Measurements from ENCODE around the gene CREBBP.
"Not testable (repeated sequence)": the region's sequence is repeated elsewhere in the genome, so short reads cannot be mapped to it uniquely, and the experiment has no call there.

CREBBP gene

DNA sequence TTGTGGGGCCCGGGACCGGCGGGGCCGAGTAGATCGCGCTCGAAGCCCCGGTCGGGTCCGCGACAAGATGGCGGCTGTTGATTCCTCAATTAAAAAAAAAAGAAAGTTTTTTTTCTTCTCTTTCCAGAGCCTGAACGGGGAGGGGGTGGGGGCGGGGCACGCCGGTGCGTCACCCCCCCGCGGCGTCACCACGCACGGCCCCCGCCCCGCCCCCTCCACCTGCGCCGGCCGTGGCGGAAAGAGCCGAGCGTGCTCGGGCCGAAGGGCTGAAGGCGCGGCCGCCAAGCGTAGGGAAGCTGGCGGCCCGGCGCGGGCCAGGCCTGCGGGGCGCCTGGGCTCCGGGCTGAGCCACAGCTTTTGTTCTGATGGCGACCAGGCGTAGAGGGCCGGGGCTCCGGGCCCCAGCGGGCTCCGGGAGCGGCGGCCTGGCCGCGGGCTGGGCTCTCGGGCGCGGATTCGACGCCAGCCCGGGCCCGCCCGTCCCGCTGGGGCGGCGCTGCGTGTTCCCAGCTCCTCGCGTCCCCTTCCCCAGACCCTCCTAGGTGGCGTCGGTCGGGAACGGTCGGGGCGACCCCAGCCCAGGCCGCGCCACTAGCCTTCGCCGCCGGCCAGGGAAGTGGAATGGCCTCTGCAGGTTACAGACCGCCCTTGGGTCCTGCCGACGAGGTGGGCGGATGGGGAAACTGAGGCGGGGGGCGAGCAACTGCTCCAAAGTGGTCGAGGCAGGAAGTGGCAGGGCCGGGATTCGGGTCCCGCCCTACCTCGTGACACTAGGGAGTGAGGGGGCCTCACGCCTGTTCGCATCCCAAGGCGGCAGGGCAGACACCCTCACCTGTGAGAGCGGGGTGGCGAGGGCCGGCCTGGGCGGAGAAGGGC is at the start of gene CREBBP:
TSS of gene CREBBP (minus strand) at position 91 of the 876 bp plus-strand sequence. CDS start 797 bp downstream, outside the sequence.
- peak; percentile 92 for DNase-seq

DNA sequence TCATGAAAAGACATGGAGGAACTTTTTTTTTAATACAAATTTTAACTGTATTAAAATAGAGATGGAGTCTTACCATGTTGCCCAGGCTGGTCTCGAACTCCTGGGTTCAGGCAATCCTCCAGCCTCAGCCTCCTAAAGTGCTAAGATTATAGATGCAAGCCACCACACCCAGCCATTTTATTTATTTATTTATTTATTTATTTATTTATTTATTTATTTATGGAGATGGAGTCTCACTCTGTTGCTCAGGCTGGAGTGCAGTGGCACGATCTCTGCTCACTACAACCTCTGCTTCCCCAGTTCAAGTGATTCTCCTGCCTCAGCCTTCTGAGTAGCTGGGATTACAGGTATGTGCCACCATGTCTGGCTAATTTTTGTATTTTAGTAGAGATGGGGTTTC is 46.6 kb upstream of the CREBBP start:
- DNase-seq = not testable (repeated sequence)

- DNase-seq = no peak
These were observed 44.2 kb upstream of the CREBBP start for GRCh38 chr16:3924763-3925162.

DNA sequence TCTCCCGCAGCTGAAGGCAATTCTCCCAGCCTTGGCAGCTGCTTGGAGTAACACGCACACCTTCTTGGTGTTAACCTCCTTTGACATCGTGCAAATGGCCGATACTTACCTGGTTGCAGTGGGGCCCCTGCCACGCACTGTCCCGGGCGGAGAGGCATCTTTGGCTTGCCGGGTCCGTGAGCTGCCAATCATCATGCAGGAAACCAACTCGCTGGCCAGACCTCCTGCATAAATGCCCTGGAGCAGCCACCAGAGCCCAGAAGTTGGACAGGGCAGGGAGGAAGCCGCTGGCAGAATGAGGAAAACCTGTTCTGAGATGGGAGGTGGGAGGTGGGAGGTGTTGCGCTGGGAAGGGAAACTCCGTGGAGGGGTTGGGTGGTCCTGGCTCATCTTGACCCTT is 41.7 kb upstream of the CREBBP start:
- no peak for DNase-seq

GRCh38 chr16:3920206-3920605 is 39.7 kb upstream of the CREBBP start:
- DNase-seq = no peak

DNA sequence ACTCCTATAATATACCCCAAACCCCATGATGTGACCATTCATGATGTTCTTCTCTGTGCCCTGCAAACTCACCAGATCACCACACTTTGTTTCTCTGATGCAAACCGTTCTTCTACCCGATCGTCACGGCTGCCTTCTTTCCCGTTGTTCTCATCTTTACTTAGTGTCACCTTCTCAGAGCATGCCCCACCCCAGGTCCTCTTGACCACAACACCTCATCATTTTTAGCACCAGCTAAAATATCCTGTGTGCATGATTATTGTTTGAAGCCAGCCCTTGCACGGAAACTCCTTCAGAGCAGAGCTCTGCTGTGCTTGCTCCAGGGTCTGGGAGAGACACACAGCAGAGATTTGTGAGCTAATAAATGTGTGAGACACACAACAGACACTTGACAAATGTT is 38.9 kb upstream of the CREBBP start:
- DNase-seq = no peak

- no peak for DNase-seq
These were observed 35.1 kb upstream of the CREBBP start for GRCh38 chr16:3915426-3916260.

GRCh38 chr16:3912897-3913296 is 32.4 kb upstream of the CREBBP start:
- no peak for DNase-seq

GRCh38 chr16:3912373-3912772 is 31.9 kb upstream of the CREBBP start:
- DNase-seq = no peak

- DNase-seq = not testable (repeated sequence)
These were observed 31.2 kb upstream of the CREBBP start for GRCh38 chr16:3911741-3912140.

DNA sequence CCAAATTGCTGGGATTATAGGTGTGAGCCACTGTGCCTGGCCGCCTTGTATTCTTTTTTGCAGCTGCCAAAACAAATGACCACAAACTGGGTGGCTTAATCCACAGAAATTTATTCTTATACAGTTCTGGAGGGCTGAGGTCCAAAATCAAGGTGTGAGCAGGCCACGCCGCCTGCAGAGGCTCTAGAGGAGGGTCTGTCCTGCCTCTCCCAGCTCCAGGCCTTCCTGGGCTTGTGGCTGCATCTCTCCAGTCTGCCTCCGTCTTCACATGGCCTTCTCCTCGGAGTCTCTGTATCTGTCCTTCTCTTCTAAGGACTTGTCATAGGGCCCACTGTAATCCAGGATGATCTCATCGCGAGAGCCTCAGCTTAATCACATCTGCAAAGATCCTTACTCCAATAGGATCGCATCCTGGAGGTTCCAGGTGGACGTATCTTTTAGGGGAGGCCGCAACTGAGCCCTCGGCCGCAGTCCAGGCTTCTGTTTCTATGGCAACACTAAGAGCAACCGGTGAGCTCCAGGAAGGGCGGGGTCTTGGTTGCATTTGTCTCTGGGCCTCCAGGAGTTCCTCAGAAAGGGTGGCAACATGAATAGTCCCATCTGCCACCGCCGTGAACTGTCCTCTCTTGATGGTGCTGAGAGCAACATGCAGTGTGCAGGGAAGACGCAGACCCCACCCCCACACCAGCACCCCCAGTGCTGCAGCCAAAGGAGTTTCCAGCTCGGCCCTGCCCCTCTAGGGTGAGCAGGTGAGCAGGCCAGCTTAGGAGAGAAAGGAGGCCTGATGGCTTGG is 29.5 kb upstream of the CREBBP start:
- DNase-seq = peak; percentile 80

- no peak for DNase-seq
These were observed 28.5 kb upstream of the CREBBP start for GRCh38 chr16:3908951-3909437.

DNA sequence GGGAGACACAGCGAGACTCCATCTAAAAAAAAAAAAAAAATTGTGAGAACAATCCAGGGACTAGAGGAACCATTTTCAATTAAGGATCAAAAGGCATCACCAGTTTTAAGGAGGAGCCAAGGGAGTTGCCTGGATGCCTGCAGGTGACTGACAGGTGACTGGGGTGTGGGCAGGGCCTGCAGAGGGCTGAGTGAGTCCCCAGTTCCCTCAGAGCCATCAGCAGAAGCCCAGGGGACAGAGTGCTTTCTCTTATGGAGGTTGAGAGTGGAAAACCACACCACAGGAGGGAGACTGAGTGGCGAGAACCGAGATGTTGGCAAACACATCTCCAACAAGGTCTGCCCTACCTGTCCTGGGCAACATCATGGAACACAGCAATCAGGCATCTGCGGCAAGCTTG is 27.1 kb upstream of the CREBBP start:
- no peak for DNase-seq

- DNase-seq = no peak
These were observed 25.9 kb upstream of the CREBBP start for GRCh38 chr16:3906363-3906762.

DNA sequence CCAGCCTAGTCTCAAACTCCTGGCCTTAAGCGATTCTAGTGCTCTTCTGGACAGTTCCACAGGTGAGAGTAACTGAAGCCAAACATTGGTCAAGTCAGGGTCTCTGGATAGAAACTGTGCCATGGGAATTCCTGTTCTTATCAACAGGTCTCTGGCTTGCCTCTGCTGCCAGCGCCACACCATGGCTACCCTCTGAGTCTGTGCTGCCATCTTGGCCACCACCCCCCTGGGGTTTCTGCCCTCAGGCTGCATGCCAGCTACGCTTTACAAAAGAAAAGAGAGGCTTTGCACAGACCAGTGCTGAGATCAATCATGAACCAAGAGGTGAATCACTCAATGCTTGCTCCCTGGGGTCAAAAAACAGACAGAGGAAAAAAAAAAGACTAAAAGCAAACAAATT is 24.4 kb upstream of the CREBBP start:
- DNase-seq = peak; percentile 87

GRCh38 chr16:3890091-3890490 is 9.6 kb upstream of the CREBBP start:
- DNase-seq = no peak

DNA sequence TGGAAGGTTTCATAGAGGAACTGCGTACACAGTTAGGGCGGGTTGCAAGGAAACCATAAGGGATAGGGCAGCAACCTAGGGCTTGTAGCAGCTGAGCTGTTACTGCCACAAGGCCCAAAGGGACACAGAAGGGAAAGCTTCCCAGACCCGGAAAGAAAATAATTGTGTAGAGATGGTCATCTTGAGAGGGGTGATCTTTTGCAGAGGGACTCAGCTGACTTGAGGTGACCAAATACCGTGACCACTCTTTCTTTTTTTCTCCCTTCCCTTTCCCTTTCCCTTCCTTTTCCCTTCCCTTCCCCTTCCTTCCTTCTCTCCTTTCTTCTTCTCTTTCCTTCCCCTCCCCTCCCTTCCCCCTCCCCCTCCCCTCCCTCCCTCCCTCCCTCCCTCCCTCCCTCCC is 8.5 kb upstream of the CREBBP start:
- DNase-seq = no peak

GRCh38 chr16:3885999-3886398 is 5.5 kb upstream of the CREBBP start:
- DNase-seq = not testable (repeated sequence)

GRCh38 chr16:3884398-3884797 is 3.9 kb upstream of the CREBBP start:
- DNase-seq = no peak

DNA sequence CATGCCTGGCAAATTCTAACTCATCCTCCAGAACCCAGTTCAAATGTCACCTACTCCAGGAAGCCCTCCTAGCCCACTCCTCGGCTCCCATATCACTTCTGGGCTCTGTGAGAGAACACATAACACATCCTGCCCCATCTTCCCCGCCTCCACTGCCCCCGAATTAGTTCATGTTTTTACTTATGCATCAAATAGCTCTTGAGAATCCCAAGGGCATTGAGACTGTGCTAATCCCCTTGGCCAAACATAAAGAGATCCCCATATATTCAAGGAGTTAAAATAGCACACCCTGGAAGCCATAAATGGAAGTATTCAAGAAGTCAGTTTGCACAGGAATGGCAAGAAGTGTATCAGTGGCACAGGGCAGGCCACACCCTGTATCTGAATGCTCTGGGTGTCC is 2.0 kb upstream of the CREBBP start:
- no peak for DNase-seq

DNA sequence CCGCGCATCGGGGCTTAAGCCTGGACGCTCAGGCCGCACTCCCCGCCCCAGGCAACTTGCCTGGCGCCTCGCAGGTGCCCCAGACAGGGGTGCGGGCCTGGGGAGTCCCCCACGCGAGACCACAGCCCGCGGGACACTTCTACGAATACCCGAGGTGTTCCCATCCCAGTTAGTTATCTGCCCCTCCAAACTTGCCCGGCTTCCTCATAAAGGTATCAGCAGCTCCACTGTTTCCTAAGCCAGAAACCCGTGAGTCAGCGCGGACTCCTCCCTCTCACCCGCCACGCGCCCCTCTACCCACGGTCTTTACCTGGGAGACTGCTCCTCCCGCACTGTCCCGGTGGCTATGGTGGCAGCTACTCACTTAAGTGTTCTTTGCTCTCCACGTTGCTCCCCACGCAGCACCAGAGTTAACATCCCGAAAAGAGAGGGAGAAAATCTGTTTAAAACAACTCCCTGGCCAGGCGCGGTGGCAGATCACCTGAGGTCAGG is 1.0 kb upstream of the CREBBP start:
- DNase-seq = peak; percentile 21

GRCh38 chr16:3879887-3880564 is 487 bp downstream of the CREBBP start:
- peak; percentile 66 for DNase-seq
